GM19035 (cell line): Measurements from ENCODE around the gene ARL4D.
"Not testable (repeated sequence)": the region's sequence is repeated elsewhere in the genome, so short reads cannot be mapped to it uniquely, and the experiment has no call there.

Experiments
- ATAC-seq: cut with Tn5 transposase; IDR thresholded peaks from one replicate; pipeline ENCODE4 v1.9.1; 2021; ENCODE audit not compliant: unreplicated experiment

Gene ARL4D

DNA sequence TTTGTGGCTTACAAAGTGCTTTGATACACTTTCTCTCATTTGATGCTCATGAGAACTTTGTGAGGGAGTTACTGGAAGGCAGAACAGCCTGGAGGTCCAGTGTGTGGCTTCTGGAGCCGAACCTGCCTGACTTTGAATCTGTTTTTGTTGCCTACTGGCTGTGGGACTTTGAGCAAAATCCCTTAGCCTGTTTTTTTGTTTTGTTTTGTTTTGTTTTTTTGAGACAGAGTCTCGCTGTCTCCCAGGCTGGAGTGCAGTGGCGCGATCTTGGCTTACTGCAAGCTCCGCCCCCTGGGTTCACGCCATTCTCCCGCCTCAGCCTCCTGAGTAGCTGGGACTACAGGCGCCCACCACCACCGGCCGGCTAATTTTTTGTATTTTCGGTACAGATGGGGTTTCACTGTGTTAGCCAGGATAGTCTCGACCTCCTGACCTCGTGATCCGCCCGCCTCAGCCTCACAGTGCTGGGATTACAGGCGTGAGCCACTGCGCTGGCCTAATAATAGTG is 20.6 kb downstream of the ARL4D start:
- not testable (repeated sequence) for ATAC-seq

DNA sequence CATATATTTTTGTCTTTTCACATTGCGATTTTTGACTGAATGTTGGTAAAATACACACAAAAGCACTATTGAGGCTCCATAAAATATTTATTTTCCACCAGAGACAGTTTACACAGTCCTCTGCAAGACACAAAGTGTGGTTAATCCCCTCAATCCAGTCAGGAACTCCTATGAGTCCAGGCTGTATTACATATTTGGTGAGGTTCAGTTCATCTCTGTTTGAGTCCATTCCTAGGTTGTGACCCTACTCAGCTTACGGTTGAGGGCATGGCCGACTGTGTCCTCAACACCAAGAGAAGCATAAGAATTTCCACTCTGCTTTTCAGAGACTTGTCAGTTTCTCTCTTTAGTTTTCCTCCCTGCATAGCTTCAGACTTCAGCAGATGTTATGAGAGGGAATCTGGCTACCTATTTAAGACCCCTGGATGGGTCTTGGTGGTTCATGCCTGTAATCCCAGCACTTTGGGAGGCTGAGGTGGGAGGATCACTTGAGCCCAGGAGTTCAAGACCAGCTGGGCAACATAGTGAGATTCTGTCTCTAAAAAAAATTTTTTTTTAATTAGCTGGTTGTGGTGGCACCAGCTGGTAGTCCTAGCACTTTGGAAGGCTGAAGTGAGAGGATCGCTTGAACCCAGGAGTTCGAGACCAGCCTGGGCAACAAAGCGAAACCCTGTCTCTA is 25.1 kb downstream of the ARL4D start:
- ATAC-seq, result no peak

DNA sequence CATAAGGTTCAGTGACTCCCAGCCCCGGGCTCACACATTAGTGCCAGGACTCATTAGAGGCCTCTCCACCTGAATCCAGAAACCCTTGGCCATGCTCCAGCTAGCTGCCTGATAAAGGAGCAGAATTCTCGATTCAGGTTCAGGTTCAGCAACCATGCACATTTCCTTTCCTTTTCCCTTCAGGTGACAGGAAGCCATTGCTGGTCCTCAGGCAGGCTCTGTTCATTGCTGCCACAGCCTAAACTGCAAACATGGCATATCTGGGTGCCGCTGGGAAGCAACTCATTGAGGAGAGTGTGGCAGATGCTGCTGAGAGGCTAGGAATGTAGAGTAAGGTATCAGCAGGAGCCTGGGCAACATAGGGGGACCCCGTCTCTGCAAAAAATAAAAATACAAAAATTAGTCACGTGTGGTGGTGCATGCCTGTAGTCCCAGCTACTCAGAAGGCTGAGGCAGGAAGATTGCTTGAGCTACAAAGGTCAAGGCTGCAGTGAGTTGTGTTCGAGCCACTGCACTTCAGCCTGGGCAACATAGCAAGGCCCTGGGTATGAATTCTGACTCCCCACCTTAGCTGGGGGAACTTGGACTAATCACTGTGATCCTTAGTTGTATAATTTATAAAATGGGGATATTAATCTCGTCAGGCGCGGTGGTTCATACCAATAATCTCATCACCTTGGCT is 28.7 kb downstream of the ARL4D start:
- ATAC-seq, result no peak

DNA sequence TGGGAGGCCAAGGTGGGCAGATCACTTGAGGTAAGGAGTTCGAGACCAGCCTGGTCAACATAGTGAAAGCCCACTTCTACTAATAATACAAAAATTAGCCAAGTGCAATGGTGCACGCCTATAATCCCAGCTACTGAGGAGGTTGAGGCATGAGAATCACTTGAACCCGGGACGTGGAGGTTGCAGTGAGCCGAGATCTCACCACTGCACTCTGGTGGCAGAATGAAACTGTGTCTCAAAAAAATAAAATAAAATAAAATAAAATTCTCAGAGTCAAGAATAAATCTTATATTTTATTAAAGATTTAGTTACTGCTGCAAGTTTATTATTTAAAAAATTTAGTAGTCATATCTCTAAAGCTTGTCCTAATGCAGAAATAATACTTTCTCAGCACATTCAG is 29.7 kb downstream of the ARL4D start:
- no peak for ATAC-seq

DNA sequence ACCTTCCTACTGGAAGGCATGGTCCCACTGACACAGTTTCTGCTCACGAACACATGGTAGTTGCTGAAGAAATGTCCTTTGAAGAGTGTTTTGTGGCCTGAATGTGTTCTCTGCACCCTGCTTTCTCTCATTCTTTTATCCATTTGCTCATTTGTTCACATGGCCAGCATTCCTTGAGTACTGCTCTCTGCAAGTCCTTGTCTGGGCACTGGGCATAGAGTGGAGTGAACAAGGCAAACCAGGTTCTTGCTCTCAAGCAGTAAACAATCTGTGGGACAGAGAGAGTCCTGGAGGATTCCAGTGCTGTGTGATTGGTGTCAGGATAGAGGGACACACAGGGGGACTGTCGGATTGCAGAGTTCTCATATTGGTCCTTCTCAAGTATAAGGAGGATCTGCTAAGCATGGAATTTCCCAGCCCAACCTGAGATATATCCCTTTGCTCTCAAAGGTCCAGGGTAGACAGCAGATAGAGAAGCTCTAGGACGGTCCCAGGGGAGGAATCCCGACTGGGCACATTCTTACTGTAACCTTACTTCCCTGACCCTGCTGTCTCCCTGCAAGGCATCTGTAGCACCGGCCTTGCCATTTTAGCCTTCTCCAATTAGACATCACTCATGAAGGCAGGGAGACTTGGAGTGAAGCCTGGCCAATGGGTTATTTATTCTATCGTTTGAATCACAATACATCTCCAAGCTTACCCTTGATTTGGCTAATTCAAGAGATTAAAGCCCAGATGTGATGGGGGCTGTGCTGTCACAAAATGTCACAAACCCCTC is 32.3 kb downstream of the ARL4D start:
- ATAC-seq, result no peak

DNA sequence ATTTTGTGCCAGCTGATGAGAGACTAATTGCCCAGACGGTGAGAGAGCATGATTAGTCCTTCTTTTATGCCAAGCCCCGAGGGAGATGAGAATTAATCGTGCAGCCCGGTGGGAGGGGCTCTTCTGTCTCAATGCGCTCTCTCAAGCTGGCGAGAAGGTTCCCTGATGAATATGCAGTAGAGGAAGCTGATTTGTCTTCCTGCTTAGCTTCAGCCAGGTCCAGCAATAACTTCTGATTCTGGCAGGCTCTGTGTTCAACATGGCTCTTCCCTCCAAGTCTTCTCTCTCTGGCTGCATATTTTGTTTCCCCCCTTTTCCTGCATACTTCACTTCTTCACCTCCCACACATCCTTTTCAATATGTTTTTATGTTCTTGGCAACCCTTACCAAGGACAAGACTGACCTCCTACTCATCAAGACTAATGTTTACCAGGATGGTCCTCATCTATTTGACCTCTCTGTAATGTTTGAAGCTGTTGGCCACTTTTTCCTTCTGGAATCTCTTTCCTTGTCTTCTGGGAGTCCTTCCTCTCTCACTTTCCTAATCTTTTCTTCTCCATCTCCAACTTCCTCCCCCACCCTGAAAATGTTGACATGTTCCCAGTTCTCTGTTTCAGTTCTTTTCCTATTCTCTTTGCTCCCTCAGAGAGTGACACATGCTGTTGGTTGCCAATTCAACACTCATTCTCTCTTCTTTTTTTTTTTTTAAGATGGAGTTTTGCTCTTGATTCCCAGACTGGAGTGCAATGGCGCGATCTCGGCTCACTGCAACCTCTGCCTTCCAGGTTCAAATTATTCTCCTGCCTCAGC is 33.1 kb downstream of the ARL4D start:
- ATAC-seq, result no peak

DNA sequence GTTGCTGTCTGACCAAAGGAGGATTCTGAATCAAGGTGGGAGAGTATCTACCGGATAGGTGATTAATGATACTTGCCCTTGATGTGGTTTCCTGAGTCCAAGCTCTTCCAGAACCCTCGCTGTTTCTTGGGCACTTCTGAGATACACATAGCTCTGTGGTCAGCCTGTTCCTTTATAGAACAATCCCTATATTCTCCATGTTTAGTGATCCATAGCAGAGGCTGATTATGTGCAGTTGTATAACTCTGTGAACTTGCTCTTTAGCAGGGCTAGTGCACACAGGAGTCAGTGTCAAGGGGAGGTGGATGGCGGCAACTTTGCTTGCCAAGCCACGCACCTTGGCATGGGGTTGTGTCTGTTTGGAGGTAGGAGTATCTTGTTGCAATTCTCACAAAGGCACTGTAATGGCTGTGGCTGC is 36.1 kb downstream of the ARL4D start:
- no peak for ATAC-seq

DNA sequence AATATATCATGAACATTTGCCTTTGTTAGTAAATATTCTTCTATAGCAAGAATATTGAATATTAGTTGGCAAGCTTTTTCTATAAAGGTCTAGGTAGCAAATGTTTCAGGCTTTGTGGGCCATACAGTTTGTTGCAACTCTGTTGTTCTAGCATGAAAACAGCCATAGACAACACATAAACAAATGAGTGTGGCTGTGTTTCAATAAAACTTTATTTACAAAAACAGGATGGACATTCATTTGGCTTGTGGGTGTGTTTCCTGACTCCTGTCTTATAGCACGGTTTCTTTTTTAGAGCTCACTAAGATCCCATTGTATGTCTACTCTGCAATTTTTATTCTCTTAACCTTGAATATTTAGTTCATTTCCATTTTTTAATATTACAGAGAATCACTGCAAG is 39.0 kb downstream of the ARL4D start:
- no peak for ATAC-seq

DNA sequence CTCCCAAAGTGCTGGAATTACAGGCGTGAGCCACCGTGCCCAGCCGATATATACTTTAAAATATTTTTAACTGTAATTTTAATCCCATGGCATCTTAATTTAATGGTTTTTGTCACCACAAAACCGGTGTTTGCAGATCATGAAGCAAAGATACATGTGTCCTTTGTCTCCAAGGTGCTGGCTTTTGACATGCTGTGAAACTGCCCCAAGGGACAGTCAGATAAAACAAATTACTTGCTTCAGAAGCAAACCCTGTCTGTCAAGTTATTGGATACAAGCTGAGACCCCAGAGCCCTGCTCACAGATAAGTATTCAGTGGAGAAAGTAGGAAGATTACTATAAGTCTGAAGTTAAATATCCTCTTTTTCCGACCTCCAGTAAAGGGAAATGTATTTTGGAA is 39.8 kb downstream of the ARL4D start:
- ATAC-seq, result no peak

DNA sequence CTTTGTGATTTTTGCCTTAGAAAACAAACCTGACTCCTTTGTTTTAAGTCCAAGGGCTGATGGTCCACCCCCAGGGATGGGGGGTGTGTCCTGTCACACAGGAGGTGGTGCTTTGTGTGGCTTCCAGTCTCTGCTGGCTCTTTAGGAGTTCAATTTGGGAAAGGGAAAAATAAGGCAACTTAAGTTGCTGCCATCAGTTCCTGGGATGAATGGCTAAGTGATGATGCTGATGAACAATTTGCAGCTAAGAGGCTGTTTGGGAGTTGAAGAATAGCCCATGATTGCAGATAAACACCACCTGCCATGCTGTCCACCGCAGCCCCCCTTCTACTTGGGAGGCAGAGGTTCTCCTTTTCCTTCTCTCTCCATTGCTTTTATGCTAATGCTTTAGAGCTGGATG is 40.2 kb downstream of the ARL4D start:
- ATAC-seq, result no peak

DNA sequence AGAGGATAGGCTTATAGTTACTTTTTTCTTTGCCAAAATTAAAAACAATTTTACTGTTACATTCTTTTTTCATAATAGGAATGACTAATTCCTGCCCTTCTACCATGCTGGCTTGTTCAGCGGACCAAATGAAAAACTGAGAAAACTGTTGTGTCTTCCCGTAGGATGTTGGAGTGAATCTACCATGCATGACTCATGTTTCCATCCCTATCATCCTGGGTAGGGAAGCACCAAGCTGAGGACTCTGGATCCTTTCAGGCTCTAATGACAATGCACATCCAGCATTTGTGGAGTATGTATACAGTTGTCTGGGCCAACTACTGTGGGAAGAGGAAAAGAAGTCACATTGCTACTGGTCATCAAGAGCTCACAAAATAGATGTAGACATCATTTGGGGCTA is 43.9 kb downstream of the ARL4D start:
- no peak for ATAC-seq

DNA sequence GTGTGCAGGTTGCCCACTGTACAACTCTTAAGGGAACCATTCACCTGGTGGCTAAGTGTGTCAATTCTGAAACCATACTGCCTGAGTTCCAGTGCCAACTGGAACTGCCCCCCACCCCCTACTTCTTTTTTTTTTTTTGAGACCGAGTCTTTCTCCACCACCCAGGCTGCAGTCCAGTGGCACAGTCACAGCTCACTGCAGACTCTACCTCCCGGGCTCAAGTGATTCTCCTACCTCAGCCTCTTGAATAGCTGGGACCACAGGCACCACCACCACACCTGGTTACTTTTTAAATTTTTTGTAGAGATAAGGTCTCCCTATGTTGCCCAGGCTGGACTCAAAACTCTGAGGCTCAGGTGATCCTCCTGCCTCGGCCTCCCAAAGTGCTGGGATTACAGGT is 44.6 kb downstream of the ARL4D start:
- no peak for ATAC-seq

DNA sequence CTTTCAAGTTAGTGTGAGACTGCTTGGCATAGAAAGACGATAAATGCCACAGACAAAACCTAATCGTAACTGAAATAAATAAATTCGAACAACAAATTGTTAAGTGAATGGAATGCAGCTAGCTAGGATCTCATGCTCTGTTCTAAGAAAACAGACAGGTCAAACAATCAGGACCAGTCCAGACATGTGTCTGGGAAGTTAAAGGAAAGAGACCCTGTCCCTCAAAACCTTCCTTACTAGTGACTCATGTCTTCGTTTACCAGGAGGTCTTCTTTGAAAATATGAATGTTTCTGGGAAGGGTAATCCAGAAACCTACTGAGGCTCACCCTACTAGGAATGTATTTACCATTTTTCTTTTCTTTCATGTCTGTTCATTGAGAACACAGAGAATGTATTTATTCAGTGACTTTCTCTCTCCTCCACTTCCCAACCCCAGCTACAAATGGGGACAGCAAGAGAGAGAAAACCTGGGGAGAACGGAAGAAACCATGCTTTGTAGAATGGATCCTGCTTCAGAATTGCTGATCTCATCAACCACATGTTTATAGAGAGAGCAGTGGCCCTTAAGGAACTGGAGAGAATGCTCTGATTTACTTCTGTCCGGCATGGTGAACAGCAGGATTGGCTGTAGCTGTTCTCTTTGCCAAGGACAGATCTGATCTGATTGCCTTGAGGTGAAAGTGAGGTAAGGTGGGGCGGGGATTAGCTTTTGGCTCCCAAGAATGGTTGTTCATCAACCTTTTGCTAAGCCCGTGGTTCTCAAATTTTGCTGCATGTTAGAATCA is 45.6 kb downstream of the ARL4D start:
- ATAC-seq, result no peak

DNA sequence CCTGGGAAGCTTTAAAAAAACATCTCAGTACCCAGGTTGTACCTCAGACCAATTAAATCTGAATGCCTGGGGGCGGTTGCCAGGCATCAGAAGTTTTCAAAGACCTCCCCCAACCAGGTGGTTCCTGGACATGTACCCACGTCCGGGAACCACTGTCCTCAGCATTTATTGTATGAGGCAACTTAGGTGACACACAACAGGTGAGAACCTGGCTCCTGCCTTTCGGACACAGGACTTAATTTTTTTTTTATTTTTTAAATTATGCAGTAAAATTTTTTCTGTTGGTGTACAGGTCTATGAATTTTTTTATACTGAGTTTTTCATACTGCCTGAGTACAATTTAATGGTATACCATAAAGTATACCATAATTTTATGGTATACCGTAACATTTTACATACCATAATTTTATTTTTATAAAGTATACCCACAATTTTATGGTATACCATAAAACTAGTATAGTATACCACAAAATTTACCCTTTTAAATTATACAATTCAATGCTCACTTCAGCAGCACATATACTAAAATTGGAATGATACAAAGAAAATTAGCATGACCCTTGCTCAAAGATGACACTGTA is 46.3 kb downstream of the ARL4D start:
- ATAC-seq, result no peak

DNA sequence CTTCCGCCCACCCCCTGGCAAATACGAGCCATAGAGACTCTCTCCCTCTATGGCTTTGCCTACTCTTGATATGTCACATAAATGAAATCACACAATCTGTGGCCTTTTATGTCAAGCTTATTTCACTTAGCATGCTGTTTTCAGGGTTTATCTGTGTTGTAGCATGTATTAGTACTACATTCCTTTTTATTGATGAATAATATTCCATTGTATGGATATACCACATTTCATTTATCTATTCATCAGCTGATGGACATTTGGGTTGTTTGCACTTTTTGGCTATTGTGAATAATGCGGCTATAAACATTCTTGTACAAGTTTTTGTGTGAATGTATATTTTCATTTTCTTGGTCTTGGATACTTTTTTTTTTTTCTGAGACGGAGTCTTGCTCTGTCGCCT is 48.0 kb downstream of the ARL4D start:
- ATAC-seq, result no peak

DNA sequence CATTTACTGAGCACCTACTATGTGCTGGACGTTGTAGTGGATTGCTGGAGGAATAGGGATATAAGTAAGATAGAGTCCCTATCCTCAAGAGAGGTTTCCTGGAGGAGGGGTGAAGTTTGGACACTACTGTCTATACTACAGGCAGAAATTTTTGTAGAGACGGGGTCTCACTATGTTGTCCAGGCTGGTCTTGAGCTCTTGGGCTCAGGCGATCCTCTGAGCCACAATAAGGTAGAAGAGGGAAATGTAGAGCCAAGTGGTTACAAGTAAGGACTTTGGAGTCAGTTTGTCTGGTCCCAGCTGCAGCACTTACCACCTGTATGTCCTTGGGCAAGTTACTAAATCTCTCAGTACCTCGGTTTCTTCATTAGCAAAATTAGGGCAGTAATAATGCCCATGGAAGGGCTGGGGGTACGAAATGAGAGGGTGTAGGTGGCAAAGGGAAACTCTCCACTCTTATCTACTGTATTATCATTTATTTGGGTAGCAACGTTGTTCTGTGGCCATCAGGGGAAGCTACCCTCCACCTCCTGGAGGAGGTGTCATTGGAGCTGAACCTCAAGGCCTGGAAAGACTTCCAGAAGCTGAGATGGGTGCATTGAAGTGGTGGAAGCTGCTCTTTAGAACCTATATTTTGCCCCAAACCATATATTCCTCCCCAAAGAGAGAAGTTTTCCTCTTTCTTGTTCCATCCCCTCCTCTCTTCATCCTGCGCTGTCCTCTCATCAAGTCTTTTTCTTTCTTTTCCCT is 50.1 kb downstream of the ARL4D start:
- no peak for ATAC-seq

DNA sequence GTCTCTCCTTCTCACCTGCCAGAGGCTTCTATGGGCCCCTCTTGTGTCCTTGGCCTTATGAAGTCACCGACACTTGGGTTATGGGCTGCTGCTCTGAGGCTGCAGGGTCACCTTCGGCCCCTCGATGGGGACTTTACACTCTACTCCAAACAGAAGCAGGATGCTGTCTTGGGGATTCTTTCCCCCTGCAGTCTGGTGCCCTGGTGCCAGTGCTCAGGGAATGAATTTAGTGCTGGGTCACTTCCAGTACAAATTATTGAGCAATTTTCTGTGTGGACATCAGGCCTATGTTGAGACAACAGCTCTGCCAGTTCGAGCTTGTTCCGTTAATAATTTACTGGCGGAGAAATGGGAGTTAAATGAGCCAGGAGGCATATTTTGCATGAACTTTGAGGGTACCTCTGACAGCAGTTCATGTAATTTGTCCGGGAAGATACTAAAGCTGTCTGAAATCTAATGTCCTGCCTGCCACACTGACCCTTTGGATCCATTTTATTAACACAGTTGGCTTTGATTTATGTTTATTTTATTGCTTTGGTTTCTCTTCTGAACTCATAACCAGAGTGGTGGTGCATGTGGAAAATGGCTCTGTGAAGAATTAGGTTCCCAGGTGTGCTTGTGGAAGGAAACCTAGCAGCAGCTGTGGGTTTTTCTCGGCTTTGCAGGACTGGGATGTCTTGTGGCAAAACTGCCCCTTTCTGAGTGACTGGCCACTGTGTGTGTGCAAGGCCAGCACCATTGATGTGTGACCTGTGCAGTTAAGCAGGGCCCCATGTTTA is 50.9 kb downstream of the ARL4D start:
- ATAC-seq, result no peak
